Hematopoietic multipotent progenitor cell (in vitro differentiated cells): ENCODE data around the gene DDX1. TPM values are rescaled to one million over a fixed set of nuclear protein-coding genes. Genes with fewer than 3 reads are reported as not detected.
A peak's percentile ranks its signal among the peaks of the same experiment; 100 is the strongest.
"Not testable (repeated sequence)": the region's sequence is repeated elsewhere in the genome, so short reads cannot be mapped to it uniquely, and the experiment has no call there.

Experiments
- DNase-seq, 3 donors: peaks; one replicate each; pipeline ENCODE4 v3.0.0-alpha.2; 2011 to 2015; ENCODE audit warnings: low read depth in 2 of 3, low spot score in 2 of 3
- total RNA-seq: library from RNA; depleted of rRNA; stranded (reverse); fragments of >200 nt; gene quantifications from one replicate; pipeline ENCODE4 v1.2.3, GENCODE V29; 2012

DDX1 gene
- 22.1 TPM for total RNA-seq

- DNase-seq: peak; percentile 74 to 86 (median 86)
These were observed at the start of gene DDX1 for GRCh38 chr2:15591692-15592463. Gene DDX1, plus strand, starts transcription at chr2:15591868. Its CDS starts 66 bp downstream, at chr2:15591934.

- DNase-seq: not testable (repeated sequence)
These were observed 49.4 kb upstream of the DDX1 start for GRCh38 chr2:15542269-15542668.

- no peak for DNase-seq
These were observed 48.6 kb upstream of the DDX1 start for GRCh38 chr2:15543053-15543452.

GRCh38 chr2:15543541-15543940, 48.1 kb upstream of the DDX1 start:
- no peak for DNase-seq

- no peak for DNase-seq
These were observed 47.4 kb upstream of the DDX1 start for GRCh38 chr2:15544227-15544626.

DNA sequence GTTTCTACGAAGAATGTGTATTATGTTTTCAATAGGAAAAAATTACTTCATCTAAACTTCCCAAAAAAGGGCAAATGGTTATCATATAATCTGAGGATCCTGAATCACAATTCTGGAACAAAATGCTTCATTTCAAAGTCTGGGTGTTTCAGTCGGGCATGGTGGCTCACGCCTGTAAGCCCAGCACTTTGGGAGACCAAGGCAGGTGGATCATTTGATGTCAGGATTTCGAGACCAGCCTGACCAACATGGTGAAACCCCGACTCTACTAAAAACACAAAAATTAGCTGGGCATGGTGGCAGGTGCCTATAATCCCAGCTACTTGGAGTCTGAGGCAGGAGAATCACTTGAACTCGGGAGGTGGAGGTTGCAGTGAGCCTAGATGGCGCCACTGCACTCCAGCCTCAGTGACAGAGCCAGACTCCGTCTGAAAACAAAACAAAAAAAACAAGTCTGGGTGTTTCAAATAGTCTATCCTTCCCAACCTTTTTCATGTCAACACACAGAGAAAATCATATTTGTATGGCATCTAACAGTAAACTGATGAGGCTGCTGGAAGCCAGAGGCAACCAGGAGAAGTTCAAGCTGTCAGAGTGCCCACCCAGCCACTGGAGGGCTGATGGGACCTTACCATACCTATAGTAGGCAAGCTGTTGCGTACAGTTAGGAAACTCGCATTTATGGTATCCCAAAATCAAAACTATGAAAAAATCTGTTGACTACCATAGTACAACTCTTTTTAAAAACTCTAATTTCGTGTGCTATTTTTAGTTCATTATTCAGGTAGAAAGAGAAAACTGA, 45.2 kb upstream of the DDX1 start:
- no peak for DNase-seq

GRCh38 chr2:15547115-15547876, 44.4 kb upstream of the DDX1 start:
- no peak for DNase-seq

DNA sequence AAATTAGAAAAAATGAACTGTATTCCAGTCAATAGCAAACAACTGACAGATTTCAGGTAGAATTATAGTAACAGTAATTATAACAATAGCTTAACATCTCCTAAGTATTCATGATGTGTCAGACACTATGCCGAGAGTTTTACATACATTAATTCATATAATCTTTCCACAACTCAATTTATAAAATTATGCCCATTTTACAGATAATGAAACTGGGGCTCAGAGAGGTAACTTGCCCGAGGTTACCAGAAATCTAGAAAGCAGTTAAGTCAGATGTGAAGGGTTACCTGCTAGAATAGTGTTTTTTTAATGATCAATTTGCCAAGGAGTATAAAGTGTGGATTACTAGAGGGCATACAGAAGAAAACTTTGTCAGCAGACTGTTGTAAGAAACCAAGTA, 42.7 kb upstream of the DDX1 start:
- no peak for DNase-seq

- DNase-seq: no peak
These were observed 38.1 kb upstream of the DDX1 start for GRCh38 chr2:15553519-15553918.

DNA sequence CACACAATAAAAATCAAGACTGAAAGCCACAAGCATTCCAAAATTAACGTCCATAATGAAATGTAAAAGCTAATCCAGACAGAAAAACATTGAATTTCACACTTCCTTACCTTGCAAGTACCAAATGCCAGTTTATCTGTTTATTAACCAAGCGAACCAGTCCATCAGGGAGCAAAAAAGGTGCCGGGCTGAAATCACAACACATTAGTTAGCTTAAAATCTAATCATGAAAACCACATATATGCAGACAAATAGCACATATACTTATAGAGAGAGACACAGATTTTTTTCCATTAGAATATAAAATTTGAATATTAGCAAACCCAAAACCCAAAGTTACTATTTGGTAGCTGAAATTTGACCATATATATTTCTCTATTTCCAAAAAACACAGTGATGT, 37.7 kb upstream of the DDX1 start:
- DNase-seq: no peak

DNA sequence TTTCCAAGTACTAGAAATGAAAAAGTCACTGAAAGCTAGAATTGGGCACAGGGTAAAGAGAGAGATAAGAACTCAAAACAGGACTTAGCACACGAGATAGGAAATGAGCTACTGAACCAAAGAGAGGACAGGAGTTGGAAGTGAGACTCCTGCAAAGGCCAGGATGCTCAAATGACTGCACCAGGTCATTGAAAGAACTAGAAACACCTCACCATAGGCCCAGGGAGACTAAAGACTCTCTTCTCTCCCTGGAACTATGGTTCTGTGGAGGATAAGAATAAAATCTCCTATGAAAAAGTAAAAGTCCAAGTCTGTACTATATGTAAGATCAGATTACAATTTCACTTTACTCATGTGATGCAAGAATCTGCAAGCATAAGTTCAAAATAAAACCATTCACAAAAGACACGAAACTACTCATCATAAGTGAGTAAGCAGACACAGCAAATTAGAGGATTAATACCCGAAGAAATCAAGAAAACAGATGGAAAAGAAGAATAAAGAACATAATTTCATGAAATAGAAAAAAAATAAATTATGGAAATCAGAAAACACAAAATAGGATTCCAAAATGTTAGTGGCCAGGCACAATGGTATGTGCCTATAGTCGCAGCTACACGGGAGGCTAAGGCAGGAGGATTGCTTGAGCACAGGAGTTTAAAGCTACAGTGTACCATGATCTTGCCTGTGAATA, 37.0 kb upstream of the DDX1 start:
- no peak for DNase-seq

DNA sequence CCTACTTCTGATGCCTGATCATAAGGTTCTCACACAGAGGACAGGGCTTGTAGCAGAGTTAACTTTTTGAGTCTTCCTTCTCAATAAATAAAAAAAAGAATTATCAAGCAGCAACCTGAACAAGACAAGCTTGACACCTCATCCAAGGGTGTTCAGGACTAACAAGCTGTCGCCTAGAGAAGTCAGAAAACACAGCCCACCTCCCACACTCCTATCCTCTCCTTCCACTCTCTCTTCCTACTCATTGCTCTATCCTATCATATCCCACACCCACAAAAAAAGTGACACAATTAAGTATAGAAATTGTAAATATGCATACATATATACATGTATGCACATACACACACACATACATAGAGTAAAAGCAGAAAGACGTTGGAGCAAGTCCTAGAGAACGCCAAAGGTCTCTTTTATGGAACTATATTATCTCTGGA, 35.9 kb upstream of the DDX1 start:
- DNase-seq: no peak

GRCh38 chr2:15556311-15556930, 35.2 kb upstream of the DDX1 start:
- DNase-seq: peak in 2 of 3 donors; percentile 39 to 75

DNA sequence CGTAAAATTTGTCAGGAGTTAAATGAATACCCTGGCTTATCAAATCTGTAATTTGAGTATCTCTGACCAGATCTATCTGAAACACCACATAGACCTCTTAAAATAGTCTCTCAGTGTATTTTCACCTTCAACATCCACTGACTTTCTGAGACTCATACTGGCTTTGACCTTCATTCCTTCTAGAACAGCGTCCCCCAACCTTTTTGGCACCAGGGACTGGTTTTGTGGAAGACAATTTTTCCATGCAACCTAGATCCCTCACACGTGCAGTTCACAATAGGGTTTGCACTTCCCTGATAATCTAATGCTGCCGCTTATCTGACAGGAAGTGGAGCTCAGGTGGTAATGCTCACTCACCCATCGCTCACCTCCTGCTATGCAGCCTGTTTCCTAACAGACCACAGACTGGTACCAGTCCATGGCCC, 33.8 kb upstream of the DDX1 start:
- DNase-seq: peak in 1 of 3 donors; percentile 13

DNA sequence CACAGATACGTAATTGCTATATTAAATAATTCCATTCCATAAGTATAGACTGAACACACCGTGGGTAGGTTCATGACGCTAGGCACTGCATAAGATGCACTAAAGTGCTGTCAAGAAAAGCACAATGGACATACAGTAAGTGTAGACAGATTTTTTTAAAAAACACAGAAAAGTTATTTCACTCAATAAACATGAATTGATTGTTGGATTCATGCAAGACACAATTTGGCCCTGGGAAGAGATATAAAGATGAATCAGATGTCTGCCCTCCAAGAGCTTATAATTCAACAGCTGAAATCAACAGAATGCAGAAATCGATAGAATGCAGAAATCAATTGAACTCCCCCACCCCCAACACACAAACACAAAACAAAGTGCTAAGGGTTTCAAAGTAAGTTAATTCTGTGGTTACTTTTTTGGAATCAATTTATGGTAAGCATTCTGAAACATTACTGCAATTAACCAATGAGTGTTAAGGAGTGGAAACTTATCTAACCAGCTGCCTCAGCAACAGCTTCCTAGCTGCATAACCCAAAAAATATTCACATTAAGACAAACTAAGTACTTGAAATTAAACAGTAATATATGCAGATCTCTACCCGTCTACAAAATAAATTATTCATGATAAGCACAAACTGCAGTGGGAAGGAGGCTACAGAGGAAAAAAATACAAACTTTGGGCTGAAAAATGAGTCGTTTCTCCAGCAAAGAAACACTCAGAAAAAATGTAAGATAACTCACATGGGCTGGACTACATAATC, 32.1 kb upstream of the DDX1 start:
- no peak for DNase-seq

GRCh38 chr2:15560140-15560987, 31.3 kb upstream of the DDX1 start:
- DNase-seq: peak; percentile 10 to 18 (median 14)

DNA sequence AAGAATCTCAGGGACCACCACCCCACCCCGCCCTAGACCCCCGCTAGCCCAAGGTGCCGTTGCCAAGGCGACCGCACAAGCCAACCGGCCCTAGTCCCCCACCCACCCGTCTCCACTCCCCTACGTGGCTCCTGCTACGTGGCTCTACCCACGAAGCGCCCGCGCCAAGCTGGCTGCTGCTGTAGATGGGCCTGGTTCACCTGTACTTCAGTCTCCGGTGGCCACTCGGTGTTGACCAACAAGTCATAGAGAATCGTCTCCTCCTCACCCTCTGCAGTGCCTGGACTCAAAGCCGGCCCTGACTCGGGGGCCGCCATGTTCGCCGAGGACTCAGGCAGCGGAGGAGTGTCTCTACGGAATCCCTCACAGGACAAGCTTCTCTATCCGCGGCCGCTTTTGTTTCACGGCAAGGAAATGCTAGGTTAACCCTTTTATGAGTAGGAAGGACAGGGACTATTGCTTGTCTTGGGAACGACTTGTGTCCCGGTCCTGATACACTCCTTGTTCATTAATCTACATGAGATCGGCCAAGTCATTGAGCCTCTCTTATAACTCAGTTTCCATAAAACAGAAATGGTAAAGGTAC, 30.6 kb upstream of the DDX1 start, which contains the start of gene NBAS:
NBAS (minus strand) TSS at position 347 of the 586 bp plus-strand sequence; CDS start at position 317, 30 bp downstream.
- DNase-seq: peak; percentile 62 to 85 (median 82)
